CD8-positive, alpha-beta memory T cell (primary cell): ENCODE data around the gene PATJ. TPM values are rescaled to one million over a fixed set of nuclear protein-coding genes. Genes with fewer than 3 reads are reported as not detected.

ENCODE experiments used
- CTCF ChIA-PET: fragments of 350-600 bp; sonication (Branson Sonifier 250); formaldehyde crosslinking; loops from one replicate; lab custom pipeline; 2021; ENCODE audit warnings: antibody characterized with exemption; lab: Charles Lee
- POLR2A ChIA-PET: fragments of 350-600 bp; sonication (Branson Sonifier 250); formaldehyde crosslinking; loops from one replicate; lab custom pipeline; 2021; ENCODE audit warnings: antibody characterized with exemption; lab: Charles Lee
- DNase-seq, 5 donors: peaks; one replicate each; pipeline versions ENCODE4 v3.0.0 to v3.0.0-alpha.2; 2020 to 2022; ENCODE audit warnings: mixed read lengths in 1 of 5
- H3K27ac ChIP-seq: one replicate; pipeline ENCODE4 v1.7.0; 2013; ENCODE audit warnings: low read depth, mild to moderate bottlenecking, low read length, moderate library complexity
- H3K27me3 ChIP-seq: 2 replicates; pipeline ENCODE4 v1.7.0; 2013; ENCODE audit warnings: low read length, mild to moderate bottlenecking; ENCODE audit not compliant: insufficient read depth, poor library complexity, severe bottlenecking
- H3K36me3 ChIP-seq: 2 replicates; pipeline ENCODE4 v1.7.0; 2013; ENCODE audit warnings: mild to moderate bottlenecking, low read length, moderate library complexity; ENCODE audit not compliant: insufficient read depth
- H3K4me1 ChIP-seq: 2 replicates; pipeline ENCODE4 v1.7.0; 2013; ENCODE audit warnings: mild to moderate bottlenecking, low read length, moderate library complexity; ENCODE audit not compliant: insufficient read depth
- H3K4me3 ChIP-seq: 2 replicates; pipeline ENCODE4 v1.7.0; 2013; ENCODE audit warnings: mild to moderate bottlenecking, low read length
- H3K9me3 ChIP-seq: 2 replicates; pipeline ENCODE4 v1.7.0; 2013; ENCODE audit warnings: mild to moderate bottlenecking, low read length
- H3K27ac Mint-ChIP-seq, 8 donors: one replicate each; pipeline ENCODE4 v1.8.0; 2020 to 2021; ENCODE audit warnings: mixed read lengths in 8 of 8, mild to moderate bottlenecking in 6 of 8, inconsistent platforms in 3 of 8, moderate library complexity in 3 of 8
- H3K27me3 Mint-ChIP-seq, 2 donors: one replicate each; pipeline ENCODE4 v1.8.0; 2020 to 2021; ENCODE audit warnings: mixed read lengths in 2 of 2, mild to moderate bottlenecking in 1 of 2, moderate library complexity in 1 of 2
- H3K36me3 Mint-ChIP-seq, 3 donors: one replicate each; pipeline ENCODE4 v1.8.0; 2020 to 2021; ENCODE audit warnings: mixed read lengths in 3 of 3, inconsistent platforms in 1 of 3, mild to moderate bottlenecking in 1 of 3
- H3K4me1 Mint-ChIP-seq, 3 donors: one replicate each; pipeline ENCODE4 v1.8.0; 2020 to 2021; ENCODE audit warnings: mixed read lengths in 3 of 3, inconsistent platforms in 1 of 3, mild to moderate bottlenecking in 1 of 3
- H3K4me3 Mint-ChIP-seq, 7 donors: one replicate each; pipeline ENCODE4 v1.8.0; 2020 to 2021; ENCODE audit warnings: mixed read lengths in 7 of 7, mild to moderate bottlenecking in 6 of 7, moderate library complexity in 4 of 7, inconsistent platforms in 2 of 7
- H3K9me3 Mint-ChIP-seq, 5 donors: one replicate each; pipeline ENCODE4 v1.8.0; 2020 to 2022; ENCODE audit warnings: mixed read lengths in 5 of 5, mild to moderate bottlenecking in 3 of 5, moderate library complexity in 2 of 5, inconsistent platforms in 1 of 5
- polyA plus RNA-seq: library from polyadenylated mRNA; unstranded; fragments of 300-500 nt; fragmentation: Illumina TruSeq; gene quantifications from one replicate; pipeline ENCODE4 v1.2.3, GENCODE V29; 2021
- total RNA-seq, 2 experiments: library from RNA; stranded (reverse); gene quantifications; one replicate each; pipeline ENCODE4 v1.2.3, GENCODE V29; 2021

The PATJ gene
- total and polyA plus RNA-seq, 3 experiments from 2014 or later: 9.8 to 24.4 (median 10.3) TPM

GRCh38 chr1:62082456-62083363 is 340.4 kb downstream of the PATJ start:
- POLR2A ChIA-PET: no interaction called here
- H3K27me3 ChIP-seq: no peaks in the 10 kb centered on the region

DNA sequence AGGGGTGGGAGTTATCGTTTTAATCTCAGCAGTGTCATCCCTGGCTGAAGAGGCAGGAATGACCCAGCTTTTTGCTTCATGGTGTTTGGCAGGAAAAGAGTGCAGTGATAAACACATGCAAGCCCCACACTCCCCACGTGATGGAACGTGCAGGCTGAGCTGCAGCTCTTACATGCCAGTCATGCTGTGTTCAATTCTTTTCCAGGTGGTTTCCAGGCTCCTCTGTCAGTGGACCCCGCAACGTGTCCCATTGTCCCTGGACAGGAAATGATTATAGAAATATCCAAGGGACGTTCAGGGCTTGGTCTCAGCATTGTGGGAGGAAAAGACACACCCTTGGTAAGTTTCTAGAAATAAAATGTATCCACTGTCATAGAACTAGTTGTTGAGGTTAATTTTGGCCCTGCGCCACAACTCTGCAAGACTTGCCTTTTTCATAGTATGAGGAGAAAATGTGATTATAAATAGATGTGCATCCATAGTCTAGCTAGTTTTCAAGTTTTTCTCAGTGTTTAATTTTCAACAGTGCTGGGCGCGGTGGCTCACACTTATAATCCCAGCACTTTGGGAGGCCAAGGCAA is 342.1 kb downstream of the PATJ start:
- Histone ChIP-seq H3K27ac (no peak overlapping the region), H3K4me1 (no peaks in the 10 kb centered on the region), H3K36me3 (peaks cover 5% of the 10 kb centered on the region), H3K9me3 (no peaks in the 10 kb centered on the region), H3K27me3 (no peaks in the 10 kb centered on the region), H3K4me3 (no peak overlapping the region)
- POLR2A ChIA-PET: no interaction called here
- Mint-ChIP-seq H3K4me1 (no peaks in the 10 kb centered on the region), H3K36me3 (peaks cover 8 to 54% (median 15%) of the 10 kb centered on the region in 3 donors), H3K4me3 (no peak overlapping the region), H3K9me3 (no peaks in the 10 kb centered on the region), H3K27me3 (no peaks in the 10 kb centered on the region), H3K27ac (no peak overlapping the region)
- CTCF ChIA-PET: interaction anchor here (1.5 to 2.1 kb wide), 2 partner anchors 10 to 322 kb away, joined by 3 to 12 read pairs; no protein-coding TSS in a partner anchor
- no peak for DNase-seq

More at GRCh38 chr1:62082456-62083363, 340.4 kb downstream of the PATJ start:
- Mint-ChIP-seq H3K27ac (peak overlapping the region in 1 of 8 donors; percentile 55), H3K4me3 (no peak overlapping the region), H3K36me3 (peaks cover 4 to 50% (median 16%) of the 10 kb centered on the region in 3 donors), H3K27me3 (no peaks in the 10 kb centered on the region), H3K9me3 (no peaks in the 10 kb centered on the region), H3K4me1 (no peaks in the 10 kb centered on the region)
- no peak overlapping the region for H3K27ac ChIP-seq
- H3K4me3 ChIP-seq: no peak overlapping the region
- H3K36me3 ChIP-seq: peaks cover 5% of the 10 kb centered on the region
- H3K4me1 ChIP-seq: no peaks in the 10 kb centered on the region
- CTCF ChIA-PET: interaction anchor here (0.6 to 2.1 kb wide), 18 partner anchors 9 to 325 kb away, joined by 3 to 12 read pairs (median 4); no protein-coding TSS in a partner anchor
- DNase-seq: peak in 4 of 5 donors; percentile 2 to 49 (median 8)
- no peaks in the 10 kb centered on the region for H3K9me3 ChIP-seq

DNA sequence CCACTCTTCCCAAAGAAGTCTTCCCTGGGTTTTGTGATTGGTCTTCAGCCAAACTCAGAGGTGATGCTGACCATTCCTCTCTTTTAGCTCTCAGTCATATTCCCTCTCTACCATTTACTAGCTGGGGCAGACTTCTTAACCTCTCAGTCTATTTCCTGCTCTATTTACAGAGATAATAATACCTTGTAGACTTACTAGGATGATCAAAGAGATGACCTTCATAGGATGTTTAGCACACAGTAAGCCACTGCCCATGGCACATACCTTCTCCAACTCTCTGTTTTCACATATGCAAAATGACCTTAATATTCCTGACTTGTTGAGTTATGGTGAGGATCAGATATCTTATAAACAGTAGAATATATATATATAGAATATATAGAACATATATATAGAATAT is 346.2 kb downstream of the PATJ start:
- peaks cover 5% of the 10 kb centered on the region for H3K36me3 ChIP-seq
- H3K27ac Mint-ChIP-seq: no peak overlapping the region
- CTCF ChIA-PET: interaction anchor here (0.8 kb wide), 1 partner anchor 43 kb away, joined by 4 read pairs; no protein-coding TSS in a partner anchor
- H3K27me3 Mint-ChIP-seq: no peaks in the 10 kb centered on the region
- H3K4me1 Mint-ChIP-seq: no peaks in the 10 kb centered on the region
- no peaks in the 10 kb centered on the region for H3K27me3 ChIP-seq
- H3K4me1 ChIP-seq: no peaks in the 10 kb centered on the region
- H3K9me3 ChIP-seq: no peaks in the 10 kb centered on the region
- POLR2A ChIA-PET: no interaction called here
- no peak overlapping the region for H3K4me3 ChIP-seq
- peaks cover 8 to 51% (median 19%) of the 10 kb centered on the region in 3 donors for H3K36me3 Mint-ChIP-seq
- H3K27ac ChIP-seq: no peak overlapping the region
- no peak for DNase-seq
- H3K4me3 Mint-ChIP-seq: no peak overlapping the region
- H3K9me3 Mint-ChIP-seq: no peaks in the 10 kb centered on the region

DNA sequence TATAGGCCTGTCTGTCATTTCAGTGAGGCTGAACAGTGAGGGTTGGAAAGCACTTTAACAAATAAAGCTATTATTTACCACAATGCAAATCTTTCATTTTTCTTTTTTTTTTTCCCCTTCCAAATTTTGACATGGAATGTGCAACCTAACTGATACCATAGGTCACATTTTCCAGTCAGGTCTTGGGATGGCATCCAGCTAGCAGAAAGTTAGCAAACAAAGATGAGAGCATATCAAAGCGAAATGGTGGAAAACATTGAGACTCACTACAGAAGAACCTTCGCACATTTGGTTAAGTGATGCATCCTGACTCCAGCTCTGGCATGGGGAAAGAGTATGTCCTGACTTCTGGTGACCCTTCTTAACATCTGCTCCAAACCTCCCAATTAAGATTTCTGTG is 347.3 kb downstream of the PATJ start:
- H3K4me1 Mint-ChIP-seq: no peaks in the 10 kb centered on the region
- no peak overlapping the region for H3K27ac Mint-ChIP-seq
- DNase-seq: no peak
- H3K27me3 Mint-ChIP-seq: no peaks in the 10 kb centered on the region
- H3K9me3 ChIP-seq: no peaks in the 10 kb centered on the region
- H3K4me1 ChIP-seq: no peaks in the 10 kb centered on the region
- H3K27ac ChIP-seq: no peak overlapping the region
- ChIA-PET CTCF (interaction anchor here (0.8 to 0.9 kb wide), 2 partner anchors 8 to 42 kb away, joined by 3 to 4 read pairs; no protein-coding TSS in a partner anchor), POLR2A (no interaction called here)
- H3K36me3 ChIP-seq: peaks cover 5% of the 10 kb centered on the region
- no peaks in the 10 kb centered on the region for H3K27me3 ChIP-seq
- H3K9me3 Mint-ChIP-seq: no peaks in the 10 kb centered on the region
- H3K4me3 Mint-ChIP-seq: no peak overlapping the region
- peaks cover 8 to 48% (median 18%) of the 10 kb centered on the region in 3 donors for H3K36me3 Mint-ChIP-seq
- H3K4me3 ChIP-seq: no peak overlapping the region

DNA sequence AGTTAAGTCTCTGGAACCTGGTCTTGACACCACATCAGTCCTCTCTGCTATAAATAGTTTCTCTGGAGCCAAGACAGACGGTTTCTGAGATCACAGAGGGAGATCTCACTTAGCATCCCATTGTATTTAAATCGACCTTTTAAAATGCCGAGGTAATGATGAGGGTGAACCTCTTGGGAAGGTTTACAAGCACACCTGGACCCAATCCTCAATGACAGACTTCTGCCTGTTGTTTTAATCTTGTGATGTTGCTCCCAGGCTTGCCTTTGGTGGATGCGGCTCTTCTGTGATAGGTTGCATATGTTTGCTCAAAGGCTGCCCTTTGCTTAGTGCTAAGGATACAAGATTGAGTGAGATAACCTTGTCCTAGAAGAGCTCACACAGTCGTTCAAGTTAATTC is 347.7 kb downstream of the PATJ start:
- H3K9me3 Mint-ChIP-seq: no peaks in the 10 kb centered on the region
- Histone ChIP-seq H3K27me3 (no peaks in the 10 kb centered on the region), H3K27ac (no peak overlapping the region), H3K36me3 (peaks cover 5% of the 10 kb centered on the region), H3K9me3 (no peaks in the 10 kb centered on the region), H3K4me1 (no peaks in the 10 kb centered on the region), H3K4me3 (no peak overlapping the region)
- no peak for DNase-seq
- CTCF ChIA-PET: interaction anchor here (0.9 kb wide), 1 partner anchor 7 kb away, joined by 3 read pairs; no protein-coding TSS in a partner anchor
- POLR2A ChIA-PET: no interaction called here
- H3K36me3 Mint-ChIP-seq: peaks cover 8 to 45% (median 16%) of the 10 kb centered on the region in 3 donors
- H3K27me3 Mint-ChIP-seq: no peaks in the 10 kb centered on the region
- H3K27ac Mint-ChIP-seq: no peak overlapping the region
- H3K4me3 Mint-ChIP-seq: no peak overlapping the region
- H3K4me1 Mint-ChIP-seq: no peaks in the 10 kb centered on the region

- POLR2A ChIA-PET: no interaction called here
- no peaks in the 10 kb centered on the region for H3K4me1 Mint-ChIP-seq
Measured at GRCh38 chr1:62092110-62092509, 349.8 kb downstream of the PATJ start.

DNA sequence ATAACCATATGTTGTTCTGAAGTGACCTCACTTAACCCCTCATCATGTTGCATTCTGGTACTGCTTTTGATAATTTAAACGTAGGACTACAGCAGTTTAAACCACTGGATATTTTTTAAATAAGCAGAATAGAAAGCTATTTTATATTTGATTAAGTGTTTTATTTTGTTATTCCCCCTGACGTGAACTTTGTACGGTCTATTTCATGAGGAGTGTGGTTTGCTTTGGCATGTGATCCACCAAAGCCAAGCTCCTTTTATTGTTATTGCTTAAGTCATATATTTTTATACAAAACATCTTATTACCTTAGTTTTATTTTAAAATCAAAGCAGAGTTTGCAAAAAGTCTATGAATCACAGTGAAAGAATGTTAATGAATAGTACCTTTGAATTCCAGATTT is 351.0 kb downstream of the PATJ start:
- no peaks in the 10 kb centered on the region for H3K9me3 Mint-ChIP-seq
- no peak overlapping the region for H3K27ac Mint-ChIP-seq
- POLR2A ChIA-PET: no interaction called here
- no peaks in the 10 kb centered on the region for H3K27me3 Mint-ChIP-seq
- Histone ChIP-seq H3K9me3 (no peaks in the 10 kb centered on the region), H3K36me3 (no peaks in the 10 kb centered on the region), H3K27me3 (no peaks in the 10 kb centered on the region), H3K4me1 (no peaks in the 10 kb centered on the region), H3K27ac (no peak overlapping the region), H3K4me3 (no peak overlapping the region)
- no peak for DNase-seq
- H3K4me3 Mint-ChIP-seq: no peak overlapping the region
- peaks cover 9 to 34% (median 13%) of the 10 kb centered on the region in 3 donors for H3K36me3 Mint-ChIP-seq
- H3K4me1 Mint-ChIP-seq: no peaks in the 10 kb centered on the region
- CTCF ChIA-PET: interaction anchor here (1.3 kb wide), 1 partner anchor 11 kb away, joined by 5 read pairs; no protein-coding TSS in a partner anchor

More at GRCh38 chr1:62092110-62092509, 349.8 kb downstream of the PATJ start:
- H3K27ac ChIP-seq: no peak overlapping the region
- Mint-ChIP-seq H3K9me3 (no peaks in the 10 kb centered on the region), H3K27me3 (no peaks in the 10 kb centered on the region), H3K36me3 (peaks cover 11 to 36% (median 12%) of the 10 kb centered on the region in 3 donors), H3K27ac (no peak overlapping the region), H3K4me3 (no peak overlapping the region)
- DNase-seq: no peak
- no peaks in the 10 kb centered on the region for H3K9me3 ChIP-seq
- H3K27me3 ChIP-seq: no peaks in the 10 kb centered on the region
- H3K36me3 ChIP-seq: no peaks in the 10 kb centered on the region
- CTCF ChIA-PET: interaction anchor here (1.3 kb wide), 1 partner anchor 10 kb away, joined by 5 read pairs; no protein-coding TSS in a partner anchor
- H3K4me1 ChIP-seq: no peaks in the 10 kb centered on the region
- H3K4me3 ChIP-seq: no peak overlapping the region
